RWPE2 (cell line): ENCODE results near the gene GTF2E1.

Experiments used
- ATAC-seq: fragments of 200-7000 bp; cut with Tn5 transposase; 3 replicates; pipeline ENCODE4 v1.9.1; 2021; ENCODE audit warnings: low read depth
- DNase-seq: peaks from one replicate; pipeline ENCODE4 v3.0.0-alpha.2; 2020; ENCODE audit warnings: low spot score
- H3K27ac ChIP-seq: fragments of 450-650 bp; 2 replicates; pipeline ENCODE4 v1.5.1; 2017; ENCODE audit warnings: mild to moderate bottlenecking; ENCODE audit not compliant: poor library complexity, severe bottlenecking
- H3K27me3 ChIP-seq: fragments of 250-450 bp; sonication (Bioruptor Pico); 2 replicates; pipeline ENCODE4 v1.5.1; 2021; ENCODE audit warnings: mild to moderate bottlenecking, moderate library complexity; ENCODE audit not compliant: insufficient read depth, poor library complexity, severe bottlenecking
- H3K36me3 ChIP-seq: fragments of 250-450 bp; sonication (Bioruptor Pico); 2 replicates; pipeline ENCODE4 v1.5.1; 2020; ENCODE audit warnings: low read depth, mild to moderate bottlenecking, moderate library complexity
- H3K4me1 ChIP-seq: fragments of 250-450 bp; sonication (Bioruptor Pico); 2 replicates; pipeline ENCODE4 v1.5.1; 2021; ENCODE audit warnings: mild to moderate bottlenecking, moderate library complexity; ENCODE audit not compliant: insufficient read depth, poor library complexity, severe bottlenecking
- H3K4me3 ChIP-seq: fragments of 250-450 bp; sonication (Bioruptor Pico); 2 replicates; pipeline ENCODE4 v1.5.1; 2021; ENCODE audit warnings: mild to moderate bottlenecking, moderate library complexity; ENCODE audit not compliant: severe bottlenecking
- H3K9me3 ChIP-seq: fragments of 250-450 bp; sonication (Bioruptor Pico); 2 replicates; pipeline ENCODE4 v1.5.1; 2021; ENCODE audit warnings: mild to moderate bottlenecking, moderate library complexity; ENCODE audit not compliant: severe bottlenecking
- TF ChIP-seq, protein P1 (sequence below): fragments of 450-650 bp; IDR thresholded peaks from one replicate; pipeline ENCODE4 v1.5.1; 2017; ENCODE audit warnings: mild to moderate bottlenecking, moderate library complexity; ENCODE audit not compliant: poor library complexity, severe bottlenecking

Gene GTF2E1

DNA sequence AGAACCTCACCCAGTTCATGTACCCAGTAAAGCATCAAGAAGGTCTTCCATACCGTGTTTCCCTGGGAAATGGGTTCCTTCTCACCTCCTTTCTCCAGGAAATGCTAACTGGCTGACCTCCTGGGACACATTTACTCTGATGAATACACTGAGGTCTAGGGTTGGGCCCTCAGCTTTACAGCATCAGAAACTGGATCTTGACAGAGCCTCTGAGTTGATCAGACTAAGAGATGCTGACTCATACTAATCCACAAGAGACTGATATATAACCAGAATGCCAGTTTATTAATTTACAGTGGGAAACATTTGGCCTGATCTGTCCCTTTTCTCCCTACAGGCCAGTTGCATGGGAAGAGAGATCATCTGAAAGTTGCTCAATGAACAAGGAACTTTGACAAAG is 55.8 kb downstream of the GTF2E1 start:
- H3K9me3 ChIP-seq, result no peaks in the 10 kb centered on the region
- H3K27ac ChIP-seq, result no peak overlapping the region
- H3K4me1 ChIP-seq, result no peaks in the 10 kb centered on the region
- no peaks in the 10 kb centered on the region for H3K36me3 ChIP-seq
- ATAC-seq, result no peak
- TF ChIP-seq, protein P1, sequence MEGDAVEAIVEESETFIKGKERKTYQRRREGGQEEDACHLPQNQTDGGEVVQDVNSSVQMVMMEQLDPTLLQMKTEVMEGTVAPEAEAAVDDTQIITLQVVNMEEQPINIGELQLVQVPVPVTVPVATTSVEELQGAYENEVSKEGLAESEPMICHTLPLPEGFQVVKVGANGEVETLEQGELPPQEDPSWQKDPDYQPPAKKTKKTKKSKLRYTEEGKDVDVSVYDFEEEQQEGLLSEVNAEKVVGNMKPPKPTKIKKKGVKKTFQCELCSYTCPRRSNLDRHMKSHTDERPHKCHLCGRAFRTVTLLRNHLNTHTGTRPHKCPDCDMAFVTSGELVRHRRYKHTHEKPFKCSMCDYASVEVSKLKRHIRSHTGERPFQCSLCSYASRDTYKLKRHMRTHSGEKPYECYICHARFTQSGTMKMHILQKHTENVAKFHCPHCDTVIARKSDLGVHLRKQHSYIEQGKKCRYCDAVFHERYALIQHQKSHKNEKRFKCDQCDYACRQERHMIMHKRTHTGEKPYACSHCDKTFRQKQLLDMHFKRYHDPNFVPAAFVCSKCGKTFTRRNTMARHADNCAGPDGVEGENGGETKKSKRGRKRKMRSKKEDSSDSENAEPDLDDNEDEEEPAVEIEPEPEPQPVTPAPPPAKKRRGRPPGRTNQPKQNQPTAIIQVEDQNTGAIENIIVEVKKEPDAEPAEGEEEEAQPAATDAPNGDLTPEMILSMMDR, result no peak
- no peak for DNase-seq
- no peak overlapping the region for H3K4me3 ChIP-seq
- H3K27me3 ChIP-seq, result no peaks in the 10 kb centered on the region

DNA sequence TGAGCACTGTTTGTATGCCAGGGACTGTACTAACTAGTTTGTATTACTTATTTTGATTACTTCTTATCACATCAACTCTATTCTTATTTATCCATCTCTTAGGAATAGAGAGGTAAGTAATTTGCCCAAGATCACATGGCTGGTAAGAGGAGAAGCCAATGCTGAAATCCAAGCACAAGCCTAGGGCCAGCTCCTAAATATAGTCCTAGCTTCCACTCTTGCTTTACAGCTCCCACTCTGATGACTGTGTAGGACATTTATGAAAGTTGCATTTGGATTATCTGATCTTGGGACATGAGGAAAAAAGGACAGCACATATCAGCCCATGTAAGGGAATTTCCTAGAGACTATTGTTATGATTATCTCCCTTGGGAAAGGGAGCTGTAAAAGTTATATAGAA is 58.1 kb downstream of the GTF2E1 start:
- H3K4me1 ChIP-seq, result no peaks in the 10 kb centered on the region
- DNase-seq (no peak), ATAC-seq (no peak)
- no peak overlapping the region for H3K27ac ChIP-seq
- H3K4me3 ChIP-seq, result no peak overlapping the region
- TF ChIP-seq, protein P1, result no peak
- no peaks in the 10 kb centered on the region for H3K36me3 ChIP-seq
- no peaks in the 10 kb centered on the region for H3K27me3 ChIP-seq
- H3K9me3 ChIP-seq, result no peaks in the 10 kb centered on the region

DNA sequence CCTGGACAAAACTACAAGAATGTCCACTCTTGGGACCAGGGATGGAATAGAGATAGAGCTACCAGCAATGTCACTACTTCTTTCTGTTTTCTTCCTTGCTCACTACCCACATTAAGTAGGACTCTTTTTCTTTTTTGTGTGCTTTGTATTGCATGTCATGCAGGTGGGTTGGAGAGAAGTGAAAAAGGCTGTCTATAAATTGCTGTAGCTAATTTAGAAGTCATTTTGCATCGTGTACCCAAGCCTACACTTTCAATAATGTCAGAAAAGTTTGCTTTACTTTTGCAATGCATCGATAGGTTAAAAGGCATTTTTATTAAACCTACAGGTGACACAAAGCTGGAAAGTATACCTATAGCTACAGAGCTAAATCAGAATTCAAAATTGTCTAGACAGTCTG is 58.9 kb downstream of the GTF2E1 start:
- Histone ChIP-seq H3K9me3 (no peaks in the 10 kb centered on the region), H3K4me1 (no peaks in the 10 kb centered on the region), H3K27ac (no peak overlapping the region), H3K4me3 (no peak overlapping the region), H3K27me3 (no peaks in the 10 kb centered on the region), H3K36me3 (no peaks in the 10 kb centered on the region)
- TF ChIP-seq, protein P1, result no peak
- no peak for ATAC-seq
- no peak for DNase-seq

DNA sequence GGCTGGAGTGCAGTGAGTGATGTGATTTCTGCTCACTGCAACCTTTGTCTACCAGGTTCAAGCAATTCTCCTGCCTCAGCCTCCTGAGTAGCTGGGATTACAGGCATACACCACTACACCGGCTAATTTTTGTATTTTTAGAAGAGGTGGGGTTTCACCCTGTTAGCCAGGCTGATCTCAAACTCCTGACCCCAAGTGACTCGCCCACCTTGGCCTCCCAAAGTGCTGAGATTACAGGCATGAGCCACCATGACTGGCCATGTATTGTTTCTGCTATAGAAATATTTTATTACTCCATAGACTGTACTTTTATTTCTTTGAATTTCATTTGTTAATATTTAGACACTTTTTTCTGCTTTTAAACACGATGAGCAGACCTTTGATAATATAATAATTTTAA is 60.4 kb downstream of the GTF2E1 start:
- no peak for DNase-seq
- no peak for ATAC-seq
- no peaks in the 10 kb centered on the region for H3K36me3 ChIP-seq
- H3K27ac ChIP-seq, result no peak overlapping the region
- TF ChIP-seq, protein P1, result no peak
- H3K4me3 ChIP-seq, result no peak overlapping the region
- no peaks in the 10 kb centered on the region for H3K4me1 ChIP-seq
- no peaks in the 10 kb centered on the region for H3K9me3 ChIP-seq
- H3K27me3 ChIP-seq, result no peaks in the 10 kb centered on the region

DNA sequence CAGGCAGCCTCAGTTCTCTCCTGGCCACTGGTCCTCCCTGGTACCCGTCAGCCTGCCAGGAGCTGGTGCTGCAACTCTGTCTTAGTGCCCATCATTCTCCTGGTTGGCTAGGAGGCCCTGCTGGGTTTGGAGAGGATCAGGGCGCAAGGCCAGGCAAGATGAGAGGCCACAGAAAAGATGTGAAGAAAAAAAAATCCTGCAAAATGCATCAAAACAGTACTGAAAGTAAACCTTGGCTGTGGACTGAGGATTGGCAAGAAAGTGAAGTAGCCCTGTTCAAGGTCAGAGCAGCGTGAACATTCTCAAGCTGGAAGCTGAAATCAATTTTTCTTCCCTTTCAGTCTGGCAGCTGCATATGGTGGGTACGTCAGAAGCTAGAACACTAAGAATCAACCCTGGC is 74.2 kb downstream of the GTF2E1 start:
- H3K4me3 ChIP-seq, result no peak overlapping the region
- ATAC-seq (no peak), DNase-seq (no peak)
- no peaks in the 10 kb centered on the region for H3K9me3 ChIP-seq
- H3K4me1 ChIP-seq, result no peaks in the 10 kb centered on the region
- H3K27me3 ChIP-seq, result peaks cover 3% of the 10 kb centered on the region
- TF ChIP-seq, protein P1, result no peak
- no peak overlapping the region for H3K27ac ChIP-seq
- H3K36me3 ChIP-seq, result no peaks in the 10 kb centered on the region
